HG02885 (cell line): ENCODE data around the gene TRMT44.

ENCODE experiments used
- ATAC-seq: cut with Tn5 transposase; IDR thresholded peaks from one replicate; pipeline ENCODE4 v1.9.1; 2021; ENCODE audit warnings: mild to moderate bottlenecking; ENCODE audit not compliant: unreplicated experiment, poor library complexity

Gene TRMT44

GRCh38 chr4:8440492-8441311 is at the start of gene TRMT44, which contains the start of gene ACOX3:
Gene TRMT44, plus strand, starts transcription at chr4:8440777. Its CDS starts 46 bp downstream, at chr4:8440823.
Gene ACOX3, minus strand, starts transcription at chr4:8440723. Its CDS starts 24,202 bp downstream, at chr4:8416521.
- peak; percentile 89 for ATAC-seq

GRCh38 chr4:8391071-8391470 is 49.5 kb upstream of the TRMT44 start:
- peak; percentile 53 for ATAC-seq

- peak; percentile 79 for ATAC-seq
These were observed 48.6 kb upstream of the TRMT44 start for GRCh38 chr4:8391972-8392371.

- no peak for ATAC-seq
These were observed 47.9 kb upstream of the TRMT44 start for GRCh38 chr4:8392591-8393190.

- no peak for ATAC-seq
These were observed 47.0 kb upstream of the TRMT44 start for GRCh38 chr4:8393593-8394038.

GRCh38 chr4:8394061-8394519 is 46.5 kb upstream of the TRMT44 start:
- ATAC-seq: no peak

GRCh38 chr4:8394806-8395205 is 45.8 kb upstream of the TRMT44 start:
- no peak for ATAC-seq

- ATAC-seq: no peak
These were observed 44.9 kb upstream of the TRMT44 start for GRCh38 chr4:8395504-8396296.

- no peak for ATAC-seq
These were observed 43.7 kb upstream of the TRMT44 start for GRCh38 chr4:8396762-8397406.

GRCh38 chr4:8398347-8398746 is 42.2 kb upstream of the TRMT44 start:
- ATAC-seq: no peak

GRCh38 chr4:8399298-8399697 is 41.3 kb upstream of the TRMT44 start:
- no peak for ATAC-seq

GRCh38 chr4:8400632-8401325 is 39.8 kb upstream of the TRMT44 start:
- ATAC-seq: no peak

GRCh38 chr4:8401665-8402064 is 38.9 kb upstream of the TRMT44 start:
- no peak for ATAC-seq

- ATAC-seq: no peak
These were observed 38.4 kb upstream of the TRMT44 start for GRCh38 chr4:8402181-8402597.

- ATAC-seq: no peak
These were observed 37.9 kb upstream of the TRMT44 start for GRCh38 chr4:8402640-8403039.

- ATAC-seq: no peak
These were observed 37.3 kb upstream of the TRMT44 start for GRCh38 chr4:8403173-8403753.

GRCh38 chr4:8403976-8404375 is 36.6 kb upstream of the TRMT44 start:
- ATAC-seq: no peak

- ATAC-seq: no peak
These were observed 35.6 kb upstream of the TRMT44 start for GRCh38 chr4:8404791-8405515.

GRCh38 chr4:8405516-8405875 is 35.1 kb upstream of the TRMT44 start:
- ATAC-seq: no peak
